Stimulated activated CD4-positive, alpha-beta T cell treated with anti-CD3 and anti-CD28 coated beads, TNF-alpha, amount 100 ng/mL, for 48 hours (primary cell): ENCODE data around the gene GRB7.

ENCODE experiments used
- DNase-seq, 3 donors: peaks; one replicate each; pipeline ENCODE4 v3.0.0-alpha.2; 2020; ENCODE audit warnings: low read depth in 3 of 3

GRB7 gene

DNA sequence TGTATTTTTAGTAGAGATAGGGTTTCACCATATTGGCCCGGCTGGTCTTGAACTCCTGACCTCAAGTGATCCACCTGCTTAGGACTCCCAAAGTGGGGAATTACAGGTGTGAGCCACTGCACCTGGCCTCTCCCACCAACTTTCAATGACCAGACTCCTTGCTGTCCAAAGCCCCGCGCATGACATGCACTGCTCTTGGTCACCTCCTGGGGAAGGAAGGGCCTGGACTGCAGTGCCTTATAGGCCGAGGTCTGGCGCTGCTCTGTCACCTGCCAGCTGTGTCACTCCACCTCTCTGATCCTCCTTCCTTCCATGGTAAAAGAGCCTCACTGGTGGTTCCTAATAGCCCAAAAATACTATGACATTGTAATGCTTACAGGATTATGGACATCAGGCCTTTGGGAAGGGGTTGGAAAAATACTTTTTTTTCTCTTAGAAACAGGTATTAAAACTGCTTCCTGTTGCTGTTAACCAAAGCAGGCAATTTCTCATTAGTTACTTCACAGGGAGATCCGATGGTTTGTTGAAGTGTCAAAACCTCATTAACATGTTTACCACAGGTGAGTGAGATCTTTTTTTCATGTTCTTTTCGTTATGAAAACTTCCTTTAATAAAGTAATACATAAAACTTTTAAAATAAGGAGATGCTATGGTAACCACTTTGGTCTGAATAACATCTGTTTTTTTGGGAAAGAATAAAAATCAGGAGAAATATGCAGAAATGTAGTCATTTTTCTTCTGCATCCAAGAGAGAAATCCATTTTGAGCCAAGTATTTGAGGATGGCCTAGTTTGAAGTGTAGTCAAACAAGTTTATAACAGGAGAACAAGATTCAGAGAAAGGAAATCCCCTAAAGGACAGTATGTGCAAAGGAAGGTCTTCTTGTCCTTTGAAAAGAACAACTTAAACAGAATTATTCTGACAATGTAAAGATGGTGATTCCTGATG lies 35.5 kb downstream of the GRB7 start:
- no peak for DNase-seq

- DNase-seq = no peak
These were observed 36.3 kb downstream of the GRB7 start for GRCh38 chr17:39774047-39774446.

DNA sequence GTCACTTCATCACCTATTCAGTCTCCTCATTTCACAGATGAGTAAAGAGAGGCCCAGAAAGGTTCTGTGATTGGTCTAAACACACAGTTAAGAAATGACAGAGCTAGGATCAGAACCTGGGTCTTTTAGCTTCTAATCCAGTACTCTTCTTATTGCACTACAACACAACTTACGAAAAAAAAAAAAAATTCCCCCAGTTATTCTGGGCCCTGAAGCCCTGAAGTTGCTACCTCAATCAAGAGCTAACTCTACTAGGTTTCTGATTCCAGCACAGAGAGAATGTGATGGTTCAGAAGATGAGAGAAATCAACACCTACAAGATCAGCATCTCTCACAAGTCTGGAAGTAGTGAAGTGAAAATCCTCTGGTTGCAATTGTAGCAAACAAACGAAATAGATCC lies 37.3 kb downstream of the GRB7 start:
- DNase-seq = no peak

DNA sequence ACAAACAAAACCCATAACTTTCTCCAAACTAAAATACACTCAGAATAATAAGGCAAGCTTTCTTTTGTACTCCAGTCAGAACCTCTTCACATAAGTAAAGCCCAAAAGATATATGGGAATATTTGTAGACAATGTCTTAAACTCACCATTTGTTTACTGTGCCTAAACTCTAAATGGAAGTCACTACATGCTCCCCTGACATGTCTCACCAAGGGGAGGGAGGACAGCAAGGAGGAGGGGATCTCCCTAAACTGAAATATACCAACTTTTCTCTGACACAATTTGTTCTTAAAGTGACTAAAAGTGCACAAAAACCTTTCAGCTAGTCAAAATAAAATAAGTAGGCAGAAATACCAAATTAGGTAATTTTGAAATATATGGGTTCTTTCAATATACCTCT lies 38.5 kb downstream of the GRB7 start:
- DNase-seq = no peak

GRCh38 chr17:39777534-39778365 lies 40.0 kb downstream of the GRB7 start:
- no peak for DNase-seq

- no peak for DNase-seq
These were observed 43.5 kb downstream of the GRB7 start for GRCh38 chr17:39781031-39781860.

- DNase-seq = no peak
These were observed 44.1 kb downstream of the GRB7 start for GRCh38 chr17:39781861-39782213.

- no peak for DNase-seq
These were observed 44.7 kb downstream of the GRB7 start for GRCh38 chr17:39782481-39782880.

GRCh38 chr17:39782980-39783379 lies 45.2 kb downstream of the GRB7 start:
- DNase-seq = no peak

GRCh38 chr17:39787041-39787440 lies 49.3 kb downstream of the GRB7 start:
- no peak for DNase-seq

- DNase-seq = no peak
These were observed 50.2 kb downstream of the GRB7 start for GRCh38 chr17:39787743-39788484.

DNA sequence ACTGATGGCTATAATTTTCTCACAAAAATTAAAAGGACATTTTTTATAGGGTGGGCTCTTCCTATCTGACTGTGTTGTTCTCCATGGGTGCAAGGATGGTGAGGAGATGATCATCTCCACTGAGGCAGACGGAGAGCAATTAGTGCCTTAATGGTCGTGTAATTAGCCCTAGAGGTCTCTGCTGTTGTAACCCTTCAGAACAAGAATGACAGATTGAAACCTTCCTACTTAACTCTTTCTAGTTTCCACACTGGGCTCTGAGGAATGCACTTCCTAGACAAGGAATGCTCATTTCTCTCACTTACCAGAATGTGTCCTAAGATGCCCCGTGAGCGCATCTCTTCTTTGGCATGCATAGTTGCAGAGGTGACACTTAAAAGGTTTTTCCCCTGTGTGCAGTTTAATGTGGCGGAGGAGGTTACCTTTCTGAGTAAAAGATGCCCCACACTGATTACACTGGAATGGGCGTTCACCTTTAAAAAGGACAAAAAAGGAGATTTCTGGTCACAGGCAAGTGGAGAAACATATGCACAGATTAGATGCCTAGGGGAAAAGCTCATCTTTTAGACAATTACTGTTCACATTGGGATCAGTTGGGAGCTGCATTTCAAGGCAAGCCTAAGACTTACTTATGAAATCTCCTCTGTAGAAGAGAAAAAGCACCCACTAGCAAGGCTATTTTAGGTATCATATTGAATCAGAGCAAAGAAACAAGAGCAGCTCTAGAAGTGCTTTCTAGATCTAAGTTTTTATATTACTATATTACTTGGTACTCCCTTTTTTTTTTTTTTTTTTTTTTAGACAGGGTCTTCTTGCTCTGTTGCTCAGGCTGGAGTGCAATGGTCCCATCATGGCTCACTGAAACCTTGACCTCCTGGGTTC lies 53.6 kb downstream of the GRB7 start:
- DNase-seq = peak in 2 of 3 donors; percentile 38 to 40

DNA sequence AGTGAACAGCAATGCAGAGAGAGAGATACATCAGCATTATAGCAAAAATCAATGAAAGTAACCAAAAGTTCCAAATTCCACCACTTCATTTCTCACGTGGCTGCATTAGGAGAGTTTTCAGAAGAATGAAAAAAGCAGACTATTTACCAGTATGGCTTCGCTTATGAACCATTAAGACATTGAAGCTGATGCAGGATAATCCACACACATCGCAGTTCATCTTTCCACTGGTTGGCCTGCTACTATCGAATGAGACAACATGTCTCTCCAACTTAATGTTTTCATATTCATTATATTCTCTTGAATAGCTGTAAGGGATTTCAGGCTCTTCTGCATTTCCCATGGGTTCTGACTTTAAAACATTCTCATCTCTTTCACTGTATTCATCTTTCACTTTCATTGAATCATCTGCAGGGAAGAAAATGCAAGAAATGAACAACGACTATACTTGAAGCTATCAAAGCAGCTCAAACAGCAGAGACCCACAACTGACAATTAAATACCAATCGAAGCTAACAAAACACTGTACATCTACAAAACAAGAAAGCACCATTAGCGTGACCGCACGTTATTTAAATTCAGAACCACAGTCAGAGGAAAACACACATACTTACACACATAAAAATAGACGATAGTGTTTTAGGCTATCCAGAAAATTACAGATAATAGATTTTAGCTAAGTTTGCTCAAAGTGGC lies 54.9 kb downstream of the GRB7 start:
- no peak for DNase-seq

DNA sequence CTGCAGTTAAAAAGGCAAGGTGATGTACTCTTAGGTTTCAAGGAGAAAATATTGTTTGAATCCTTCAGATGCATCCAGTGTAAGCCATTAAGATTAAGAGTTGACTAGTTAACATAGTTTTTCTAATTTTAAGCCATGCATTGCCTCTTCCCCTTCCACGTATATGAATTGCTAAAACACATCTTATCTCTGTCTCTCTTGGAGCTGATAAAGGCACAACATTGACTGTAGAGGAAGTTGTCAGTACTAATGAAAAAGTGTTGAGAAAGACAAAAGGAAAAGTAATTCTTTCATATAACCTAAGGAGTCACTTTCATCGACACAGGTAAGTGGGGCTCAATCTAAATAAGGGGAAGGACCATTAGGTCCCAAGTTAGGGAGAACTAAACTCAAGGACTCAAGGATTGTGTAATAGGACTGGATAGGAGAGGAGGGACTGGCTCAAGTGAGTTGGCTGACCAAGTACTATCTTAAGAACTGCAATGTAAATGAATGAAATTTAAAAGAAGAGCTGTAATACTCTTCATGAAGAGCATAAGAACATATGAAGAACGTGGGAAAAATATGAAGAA lies 55.6 kb downstream of the GRB7 start:
- DNase-seq = no peak

- DNase-seq = no peak
These were observed 56.7 kb downstream of the GRB7 start for GRCh38 chr17:39794249-39794970.
